H9 (cell line): ENCODE measurements around the gene KRT13. TPM values are rescaled to one million over a fixed set of nuclear protein-coding genes. Genes with fewer than 3 reads are reported as not detected.

Source experiments
- DNase-seq: peaks from one replicate; pipeline ENCODE4 v3.0.0-alpha.2; 2017
- H2AFZ ChIP-seq: one replicate; pipeline ENCODE4 v1.6.1; 2013; ENCODE audit warnings: mild to moderate bottlenecking, low read length, control low read depth, moderate library complexity
- H2AK5ac ChIP-seq: 2 replicates; pipeline ENCODE4 v1.6.1; 2013; ENCODE audit warnings: low read length, control low read depth, mixed read lengths; ENCODE audit not compliant: insufficient read length
- H2BK120ac ChIP-seq: one replicate; pipeline ENCODE4 v1.6.1; 2013; ENCODE audit warnings: low read depth, mild to moderate bottlenecking, low read length, control low read depth, inconsistent platforms; ENCODE audit not compliant: poor library complexity, severe bottlenecking
- H2BK12ac ChIP-seq: 2 replicates; pipeline ENCODE4 v1.6.1; 2013; ENCODE audit warnings: low read length, control low read depth, mixed read lengths, low read depth; ENCODE audit not compliant: insufficient read length
- H2BK15ac ChIP-seq: 2 replicates; pipeline ENCODE4 v1.6.1; 2013; ENCODE audit warnings: low read depth, low read length, control low read depth
- H2BK20ac ChIP-seq: one replicate; pipeline ENCODE4 v1.6.1; 2013; ENCODE audit warnings: low read depth, mild to moderate bottlenecking, low read length, control low read depth, inconsistent platforms; ENCODE audit not compliant: poor library complexity, severe bottlenecking
- H2BK5ac ChIP-seq: 2 replicates; pipeline ENCODE4 v1.6.1; 2013; ENCODE audit warnings: low read length, control low read depth, mixed read lengths; ENCODE audit not compliant: insufficient read length
- H3K14ac ChIP-seq: 2 replicates; pipeline ENCODE4 v1.6.1; 2013; ENCODE audit warnings: low read length, control low read depth; ENCODE audit not compliant: insufficient read depth
- H3K18ac ChIP-seq: 2 replicates; pipeline ENCODE4 v1.6.1; 2013; ENCODE audit warnings: low read depth, mild to moderate bottlenecking, mixed read lengths, low read length, control low read depth; ENCODE audit not compliant: insufficient read length
- H3K23ac ChIP-seq: 2 replicates; pipeline ENCODE4 v1.6.1; 2013; ENCODE audit warnings: low read length, control low read depth, mixed read lengths, low read depth; ENCODE audit not compliant: insufficient read length
- H3K23me2 ChIP-seq: 2 replicates; pipeline ENCODE4 v1.6.1; 2013; ENCODE audit warnings: low read depth, mild to moderate bottlenecking, mixed read lengths, low read length, control low read depth; ENCODE audit not compliant: insufficient read length, poor library complexity, severe bottlenecking
- H3K27ac ChIP-seq: 2 replicates; pipeline ENCODE4 v1.5.1; 2013; ENCODE audit warnings: low read length, control low read depth, mixed read lengths, low read depth; ENCODE audit not compliant: insufficient read length
- H3K27me3 ChIP-seq: 2 replicates; pipeline ENCODE4 v1.6.1; 2013; ENCODE audit warnings: low read length, control low read depth, inconsistent platforms; ENCODE audit not compliant: insufficient read depth
- H3K4ac ChIP-seq: 2 replicates; pipeline ENCODE4 v1.6.1; 2013; ENCODE audit warnings: low read depth, mild to moderate bottlenecking, control low read depth, inconsistent platforms, low read length, moderate library complexity
- H3K4me1 ChIP-seq: 2 replicates; pipeline ENCODE4 v1.6.1; 2013; ENCODE audit warnings: low read length, control low read depth, inconsistent platforms; ENCODE audit not compliant: insufficient read depth
- H3K4me2 ChIP-seq: 2 replicates; pipeline ENCODE4 v1.6.1; 2013; ENCODE audit warnings: low read length, control low read depth, mixed read lengths; ENCODE audit not compliant: insufficient read length, insufficient read depth
- H3K56ac ChIP-seq: 2 replicates; pipeline ENCODE4 v1.6.1; 2013; ENCODE audit warnings: low read depth, mild to moderate bottlenecking, mixed read lengths, low read length, control low read depth; ENCODE audit not compliant: insufficient read length
- H3K79me1 ChIP-seq: 2 replicates; pipeline ENCODE4 v1.6.1; 2013; ENCODE audit warnings: low read depth, mild to moderate bottlenecking, moderate library complexity, low read length, control low read depth, inconsistent platforms; ENCODE audit not compliant: insufficient read depth, poor library complexity, severe bottlenecking
- H3K79me2 ChIP-seq: 2 replicates; pipeline ENCODE4 v1.6.1; 2013; ENCODE audit warnings: low read length, control low read depth, inconsistent platforms; ENCODE audit not compliant: insufficient read depth
- H3K9ac ChIP-seq: 2 replicates; pipeline ENCODE4 v1.6.1; 2013; ENCODE audit warnings: low read length, control low read depth, mixed read lengths; ENCODE audit not compliant: insufficient read length; ENCODE audit errors: extremely low read depth
- H3K9me3 ChIP-seq: one replicate; pipeline ENCODE4 v1.6.1; 2013; ENCODE audit warnings: low read depth, low read length, inconsistent platforms; ENCODE audit not compliant: control insufficient read depth
- H3T11ph ChIP-seq: one replicate; pipeline ENCODE4 v1.6.1; 2013; ENCODE audit warnings: mild to moderate bottlenecking, low read length, control low read depth, inconsistent platforms
- H4K20me1 ChIP-seq: one replicate; pipeline ENCODE4 v1.6.1; 2013; ENCODE audit not compliant: control insufficient read depth, insufficient read length, insufficient read depth
- H4K5ac ChIP-seq: 2 replicates; pipeline ENCODE4 v1.6.1; 2013; ENCODE audit warnings: low read depth, mild to moderate bottlenecking, mixed read lengths, low read length, control low read depth; ENCODE audit not compliant: insufficient read length
- H4K8ac ChIP-seq: replicated peaks from 2 replicates; pipeline ENCODE4 v1.6.1; 2013; ENCODE audit warnings: low read length, control low read depth, mixed read lengths, low read depth; ENCODE audit not compliant: insufficient read length
- H4K91ac ChIP-seq: 2 replicates; pipeline ENCODE4 v1.6.1; 2013; ENCODE audit warnings: low read depth, mild to moderate bottlenecking, moderate library complexity, mixed read lengths, low read length, control low read depth; ENCODE audit not compliant: insufficient read length
- H3K27ac Mint-ChIP-seq, 3 experiments: 2 replicates in 2 of 3; 3 replicates in 1 of 3; pipeline ENCODE4 v1.8.0; 2020 to 2021; ENCODE audit warnings: mixed read lengths in 3 of 3, mild to moderate bottlenecking in 1 of 3, moderate library complexity in 1 of 3
- H3K27me3 Mint-ChIP-seq: 2 replicates; pipeline ENCODE4 v1.8.0; 2021; ENCODE audit warnings: low read depth, mild to moderate bottlenecking, moderate library complexity, mixed read lengths
- H3K36me3 Mint-ChIP-seq, 3 experiments: 2 replicates in 2 of 3; 3 replicates in 1 of 3; pipeline ENCODE4 v1.8.0; 2020 to 2021; ENCODE audit warnings: low read depth in 3 of 3, mixed read lengths in 3 of 3; ENCODE audit not compliant: insufficient read depth in 1 of 3
- H3K4me1 Mint-ChIP-seq, 2 experiments: 2 replicates each; pipeline ENCODE4 v1.8.0; 2020; ENCODE audit warnings: mixed read lengths in 2 of 2
- H3K4me3 Mint-ChIP-seq, 2 experiments: 2 replicates in 1 of 2; 3 replicates in 1 of 2; pipeline ENCODE4 v1.8.0; 2020 to 2021; ENCODE audit warnings: mild to moderate bottlenecking in 2 of 2, mixed read lengths in 2 of 2, moderate library complexity in 1 of 2
- H3K9me3 Mint-ChIP-seq, 2 experiments: 2 replicates in 1 of 2; 3 replicates in 1 of 2; pipeline ENCODE4 v1.8.0; 2020; ENCODE audit warnings: mild to moderate bottlenecking in 2 of 2, mixed read lengths in 2 of 2, moderate library complexity in 1 of 2
- CTCF ChIP-seq: fragments of 200-600 bp; sonication (generic); conservative IDR thresholded peaks from 3 replicates; pipeline ENCODE4 v1.8.0; 2021; ENCODE audit warnings: antibody characterized with exemption, mild to moderate bottlenecking
- WGBS: extraction: QIAGEN DNeasy Blood & Tissue Kit; methylation state at CpG from one replicate; pipeline ENCODE4 v1.1.7; 2013; ENCODE audit warnings: missing lambda C conversion rate, low lambda C conversion rate, mixed read lengths; ENCODE audit not compliant: insufficient read length; ENCODE audit errors: extremely low coverage; 5-methylcytosine and 5-hydroxymethylcytosine counted together
- total RNA-seq: library from RNA; stranded (reverse); gene quantifications from 2 replicates; pipeline ENCODE4 v1.2.1, GENCODE V29; 2021

Gene KRT13
- total RNA-seq, 1 experiment from 2014 or later = not detected

GRCh38 chr17:41496803-41497484 lies 8.5 kb downstream of the KRT13 start:
- Mint-ChIP-seq H3K9me3 (no peaks in the 10 kb centered on the region), H3K36me3 (no peaks in the 10 kb centered on the region), H3K4me1 (peaks cover 39 to 43% of the 10 kb centered on the region in 2 experiments), H3K4me3 (no peak overlapping the region; a peak in 1 of 5 replicates), H3K27ac (no peak overlapping the region), H3K27me3 (peaks cover 11% of the 10 kb centered on the region)
- no peak overlapping the region for H3K14ac ChIP-seq
- DNase-seq = peak; percentile 96
- no peak overlapping the region for H3K27ac ChIP-seq
- no peak overlapping the region for H4K8ac ChIP-seq
- no peak overlapping the region for H2BK15ac ChIP-seq
- no peak overlapping the region for H2BK5ac ChIP-seq
- H3K4ac ChIP-seq = no peak overlapping the region
- peak; percentile 84 for TF ChIP-seq CTCF
- H3K4me1 ChIP-seq = peaks cover 3% of the 10 kb centered on the region; the same call in 1 of the 2 replicates
- H3K18ac ChIP-seq = no peak overlapping the region
- no CpG with 5 or more reads among the region's 12 CpGs for WGBS
- no peak overlapping the region for H2AK5ac ChIP-seq
- H3K27me3 ChIP-seq = no peaks in the 10 kb centered on the region
- no peaks in the 10 kb centered on the region for H3K9me3 ChIP-seq
- H2BK12ac ChIP-seq = no peak overlapping the region
- no peak overlapping the region for H2AFZ ChIP-seq
- no peak overlapping the region for H3K9ac ChIP-seq
- H3T11ph ChIP-seq = no peak overlapping the region
- no peak overlapping the region for H3K56ac ChIP-seq
- H3K23me2 ChIP-seq = no peaks in the 10 kb centered on the region
- H4K20me1 ChIP-seq = no peaks in the 10 kb centered on the region
- H4K91ac ChIP-seq = no peak overlapping the region
- no peak overlapping the region for H3K4me2 ChIP-seq
- no peaks in the 10 kb centered on the region for H3K79me1 ChIP-seq
- H4K5ac ChIP-seq = no peak overlapping the region
- no peak overlapping the region for H2BK120ac ChIP-seq
- no peak overlapping the region for H2BK20ac ChIP-seq
- no peak overlapping the region for H3K23ac ChIP-seq
- no peaks in the 10 kb centered on the region for H3K79me2 ChIP-seq
